K562 (cell line): Measurements from ENCODE around the gene GPR75. TPM values are rescaled to one million over a fixed set of nuclear protein-coding genes. Genes with fewer than 3 reads are reported as not detected.

Experiments used
- ATAC-seq: fragments of 200-7000 bp; cut with Tn5 transposase; 3 replicates; pipeline ENCODE4 v1.9.1; 2020; ENCODE audit warnings: moderate library complexity
- BruUV-seq: library from RNA; stranded (reverse); fragments of 400-500 nt; replicated peaks from 2 replicates; lab custom pipeline; 2021; lab: Mats Ljungman, UMichigan
- CTCF ChIA-PET: fragments of 300-600 bp; formaldehyde crosslinking; extraction: SDS; loops from one replicate; lab custom pipeline; 2021; ENCODE audit warnings: low intra/inter-chr PET ratio; lab: Yijun Ruan, JAX
- POLR2A ChIA-PET: fragments of 300-600, 350-650 bp; sonication (Branson Sonifier 250); formaldehyde crosslinking; extraction: SDS; loops from one replicate; lab custom pipeline; 2021; ENCODE audit warnings: antibody characterized with exemption, inconsistent platforms; lab: Yijun Ruan, JAX
- DNase-seq, 4 experiments: peaks; one replicate each; pipeline versions ENCODE4 v3.0.0 to v3.0.0-alpha.2; 2011 to 2018; ENCODE audit warnings: low spot score in 3 of 4, mixed read lengths in 3 of 4; ENCODE audit errors: extremely low read depth in 1 of 4
- FAIRE-seq: peaks from 2 replicates; lab custom pipeline; 2011; peaks lifted over from hg19 to GRCh38; lab: Jason Lieb, UNC
- H2AFZ ChIP-seq: 2 replicates; pipeline ENCODE4 v1.6.0; 2011; ENCODE audit warnings: low read depth, low read length, control low read depth, inconsistent platforms
- H3K27ac ChIP-seq: fragments of 200-600 bp; 3 replicates; pipeline ENCODE4 v1.8.0; 2011; ENCODE audit warnings: low read depth, mild to moderate bottlenecking, control low read depth, inconsistent platforms, low read length, moderate library complexity, mixed read lengths; ENCODE audit errors: extremely low read depth
- H3K27me3 ChIP-seq, 2 experiments: fragments of 300-600 bp in 1 of 2; 2 replicates in 1 of 2; 3 replicates in 1 of 2; pipeline versions ENCODE4 v1.6.0 to v1.8.0; 2011; ENCODE audit warnings: inconsistent platforms in 2 of 2, low read length in 2 of 2, mild to moderate bottlenecking in 1 of 2, mixed read lengths in 1 of 2, moderate library complexity in 1 of 2; ENCODE audit not compliant: control insufficient read depth in 2 of 2, insufficient read depth in 2 of 2
- H3K36me3 ChIP-seq: fragments of 300-600 bp; 3 replicates; pipeline ENCODE4 v1.8.0; 2011; ENCODE audit warnings: mild to moderate bottlenecking, low read length, inconsistent platforms; ENCODE audit not compliant: control insufficient read depth, insufficient read depth
- H3K4me1 ChIP-seq, 2 experiments: fragments of 200-600 bp in 1 of 2; replicated peaks in 1 of 2; 2 replicates in 1 of 2; 3 replicates in 1 of 2; pipeline versions ENCODE4 v1.5.1 to v1.8.0; 2011; ENCODE audit warnings: inconsistent platforms in 2 of 2, low read length in 2 of 2, mild to moderate bottlenecking in 1 of 2, mixed read lengths in 1 of 2, moderate library complexity in 1 of 2; ENCODE audit not compliant: control insufficient read depth in 2 of 2, insufficient read depth in 2 of 2
- H3K4me2 ChIP-seq: 2 replicates; pipeline ENCODE4 v1.6.1; 2011; ENCODE audit warnings: low read length, control low read depth, inconsistent platforms, mixed read lengths; ENCODE audit not compliant: insufficient read depth
- H3K4me3 ChIP-seq: fragments of 200-600 bp; sonication (generic), shearing (Covaris generic); 2 replicates; pipeline ENCODE4 v1.5.1; 2016; ENCODE audit warnings: control low read depth, inconsistent platforms
- H3K79me2 ChIP-seq: fragments of 200-600 bp; 3 replicates; pipeline ENCODE4 v1.8.0; 2011; ENCODE audit warnings: low read length, inconsistent platforms; ENCODE audit not compliant: control insufficient read depth, insufficient read depth
- H3K9ac ChIP-seq, 2 experiments: 2 replicates each; pipeline versions ENCODE4 v1.6.0 to v1.6.1; 2011; ENCODE audit warnings: low read depth in 2 of 2, low read length in 2 of 2, control low read depth in 1 of 2, inconsistent platforms in 1 of 2, mild to moderate bottlenecking in 1 of 2, mixed read lengths in 1 of 2; ENCODE audit not compliant: insufficient read depth in 1 of 2
- H3K9me1 ChIP-seq: one replicate; pipeline ENCODE4 v1.6.0; 2011; ENCODE audit warnings: inconsistent platforms, mild to moderate bottlenecking, low read length, moderate library complexity; ENCODE audit not compliant: control insufficient read depth, insufficient read depth
- H3K9me3 ChIP-seq: replicated peaks from 2 replicates; pipeline ENCODE4 v1.5.1; 2011; ENCODE audit warnings: low read depth, low read length, inconsistent platforms; ENCODE audit not compliant: control insufficient read depth, insufficient read depth
- H4K20me1 ChIP-seq: replicated peaks from 2 replicates; pipeline ENCODE4 v1.6.1; 2011; ENCODE audit warnings: low read length, inconsistent platforms, mixed read lengths; ENCODE audit not compliant: control insufficient read depth, insufficient read depth
- FOS ChIP-seq: IDR thresholded peaks from 3 replicates; pipeline ENCODE4 v1.6.1; 2011; ENCODE audit not compliant: insufficient read length; ENCODE audit errors: extremely low read depth
- KLF1 ChIP-seq: fragments of 450-650 bp; IDR thresholded peaks from 2 replicates; pipeline ENCODE4 v1.6.1; 2016; ENCODE audit warnings: missing genetic modification characterization, missing compliant biosample characterization
- MYC ChIP-seq, 2 experiments: fragments of 250-450 bp in 1 of 2; sonication (Bioruptor Pico) in 1 of 2; IDR thresholded peaks; 2 replicates each; pipeline versions ENCODE4 v1.5.1 to v1.6.1; 2012 to 2021; ENCODE audit warnings: low read depth in 2 of 2, borderline replicate concordance in 1 of 2, improper control_type of control experiment in 1 of 2, low read length in 1 of 2, mild to moderate bottlenecking in 1 of 2, moderate library complexity in 1 of 2
- PML ChIP-seq: IDR thresholded peaks from 2 replicates; pipeline ENCODE4 v1.6.1; 2012; ENCODE audit warnings: low read length, inconsistent platforms
- RBM22 ChIP-seq: fragments of 200-400 bp; formaldehyde crosslinking; IDR thresholded peaks from 2 replicates; pipeline ENCODE4 v1.6.1; 2018; ENCODE audit warnings: low read length, low read depth; ENCODE audit not compliant: poor library complexity, severe bottlenecking
- SMARCA5 ChIP-seq: fragments of 450-650 bp; IDR thresholded peaks from 2 replicates; pipeline ENCODE4 v1.6.1; 2016
- VEZF1 ChIP-seq: fragments of 200-800 bp; sonication (Bioruptor generic); IDR thresholded peaks from 2 replicates; pipeline ENCODE4 v1.6.1; 2017; ENCODE audit warnings: missing genetic modification characterization, missing compliant biosample characterization
- ZFP30 ChIP-seq: fragments of 250-450 bp; sonication (Bioruptor Pico); IDR thresholded peaks from 2 replicates; pipeline ENCODE4 v1.8.0; 2022; ENCODE audit warnings: moderate library complexity, mild to moderate bottlenecking, inconsistent platforms, borderline replicate concordance
- ZNF395 ChIP-seq: fragments of 200-800 bp; sonication (Bioruptor generic); IDR thresholded peaks from 2 replicates; pipeline ENCODE4 v1.6.1; 2017; ENCODE audit warnings: missing genetic modification characterization, missing compliant biosample characterization
- WGBS: fragments of 100-300 bp; shearing (Covaris generic); methylation state at CpG from one replicate; pipeline ENCODE4 v1.1.6; 2016; ENCODE audit warnings: low coverage, mixed read lengths; ENCODE audit not compliant: insufficient coverage; ENCODE audit errors: missing lambda C conversion rate; 5-methylcytosine and 5-hydroxymethylcytosine counted together
- in situ Hi-C: fragments of 300-500 bp; cut with MboI; formaldehyde crosslinking; loops from 4 replicates; pipeline ENCODE4 v1.15.0; 2018; ENCODE audit warnings: inconsistent platforms, mixed read lengths
- intact Hi-C: fragments of 100-400 bp; cut with micrococcal nuclease; formaldehyde crosslinking; loops from 2 replicates; pipeline ENCODE4 v1.14.2; 2022
- polyA plus RNA-seq, 8 experiments: library from polyadenylated mRNA; depleted of rRNA in 4 of 8; stranded (reverse) in 5 of 8; unstranded in 3 of 8; fragments of >200 nt; fragmentation: Nextera tagmentation in 2 of 8; fragmentation: Illumina TruSeq in 1 of 8; extraction: Ambion mirVana in 2 of 8; extraction: Trizol in 1 of 8; gene quantifications; 2 replicates each; pipeline versions ENCODE4 v1.2.1 to v1.2.3, GENCODE V29; 2011 to 2014; ENCODE audit warnings: inconsistent platforms in 1 of 8, missing spikeins in 1 of 8
- total RNA-seq, 7 experiments: library from RNA; depleted of rRNA in 6 of 7; stranded (reverse); fragments of >200 nt in 6 of 7; fragmentation: Illumina TruSeq in 2 of 7; extraction: Trizol in 2 of 7; gene quantifications; 2 replicates each; pipeline versions ENCODE4 v1.2.1 to v1.2.3, GENCODE V29; 2011 to 2021; ENCODE audit warnings: low replicate concordance in 1 of 7

GPR75 gene
- total and polyA plus RNA-seq, 9 of the 15 experiments (the other 6 are each of a cell fraction or from before 2014, with no cell fraction given), result 0.10 to 3.9 (median 2.3) TPM

GRCh38 chr2:53874401-53874950 is 14.7 kb upstream of the GPR75 start (continued):
- TF ChIP-seq RBM22 (no peak), MYC (IDR thresholded peaks at IDR 0.05; ENCODE audit: low read depth, low read length) (no peak), MYC (CRISPR knock-in tag; IDR thresholded peaks at IDR 0.05; ENCODE audit: borderline replicate concordance, low read depth) (no peak), VEZF1 (CRISPR knock-in tag) (no peak), PML (no peak), SMARCA5 (no peak)

- no peak for DNase-seq
- in situ Hi-C loops (no loop called here), intact Hi-C loops (no loop called here)
- H3K27me3 ChIP-seq, result no peaks in the 10 kb centered on the region
- ATAC-seq, result no peak
- H3K9me1 ChIP-seq, result no peaks in the 10 kb centered on the region
- no peaks in the 10 kb centered on the region for H3K4me1 ChIP-seq
- CTCF ChIA-PET, result no interaction called here
- POLR2A ChIA-PET, result no interaction called here
- no peaks in the 10 kb centered on the region for H3K9me3 ChIP-seq
- 100% methylated on average over 2 of the region's 2 CpGs for WGBS
- no peaks in the 10 kb centered on the region for H4K20me1 ChIP-seq
- H3K36me3 ChIP-seq, result peaks cover 74% of the 10 kb centered on the region
- no peak overlapping the region for H2AFZ ChIP-seq
- H3K4me2 ChIP-seq, result no peak overlapping the region
- H3K79me2 ChIP-seq, result no peaks in the 10 kb centered on the region
- no peak overlapping the region for H3K9ac ChIP-seq
- H3K4me3 ChIP-seq, result no peak overlapping the region
- no TSS peak for BruUV-seq
- no peak for FAIRE-seq
- H3K27ac ChIP-seq, result no peak overlapping the region
- TF ChIP-seq ZNF395 (CRISPR knock-in tag), result no peak
- no peak for TF ChIP-seq KLF1 (tag)
- TF ChIP-seq FOS, result no peak
- no peak for TF ChIP-seq ZFP30 (CRISPR knock-in tag)
Observed at GRCh38 chr2:53867773-53868172, 8.0 kb upstream of the GPR75 start.
